PFSK-1 (cell line): ENCODE measurements around the gene LSM8.

ENCODE experiments used
- FOXP2 ChIP-seq: optimal IDR thresholded peaks from 2 replicates; pipeline ENCODE3; 2011; ENCODE audit warnings: borderline replicate concordance, control low read depth, inconsistent platforms; ENCODE audit not compliant: insufficient read depth; ENCODE audit errors: extremely low read length, extremely low read depth
- POLR2AphosphoS5 ChIP-seq: IDR thresholded peaks from 2 replicates; pipeline ENCODE4 v1.6.1; 2012; ENCODE audit warnings: low read depth, mild to moderate bottlenecking, control low read depth, low read length, moderate library complexity
- SIN3A ChIP-seq: IDR thresholded peaks from 2 replicates; pipeline ENCODE4 v1.6.1; 2012; ENCODE audit warnings: mild to moderate bottlenecking, low read length, moderate library complexity, borderline replicate concordance; ENCODE audit not compliant: insufficient read depth
- TAF1 ChIP-seq: IDR thresholded peaks from 2 replicates; pipeline ENCODE4 v1.6.1; 2012; ENCODE audit warnings: low read length, control low read depth, borderline replicate concordance; ENCODE audit not compliant: insufficient read depth
- TF ChIP-seq, protein P1 (sequence below), 2 experiments: IDR thresholded peaks; 2 replicates each; pipeline versions ENCODE4 v1.6.1 to v1.8.0; 2011 to 2012; ENCODE audit warnings: low read depth in 2 of 2, low read length in 2 of 2, control low read depth in 1 of 2, inconsistent platforms in 1 of 2, mild to moderate bottlenecking in 1 of 2, moderate library complexity in 1 of 2; ENCODE audit not compliant: insufficient read depth in 1 of 2

Gene LSM8

GRCh38 chr7:118158766-118159165 is 25.2 kb upstream of the LSM8 start:
- TF ChIP-seq SIN3A = no peak
- no peak for TF ChIP-seq FOXP2
- no peak for TF ChIP-seq TAF1
- TF ChIP-seq, protein P1, sequence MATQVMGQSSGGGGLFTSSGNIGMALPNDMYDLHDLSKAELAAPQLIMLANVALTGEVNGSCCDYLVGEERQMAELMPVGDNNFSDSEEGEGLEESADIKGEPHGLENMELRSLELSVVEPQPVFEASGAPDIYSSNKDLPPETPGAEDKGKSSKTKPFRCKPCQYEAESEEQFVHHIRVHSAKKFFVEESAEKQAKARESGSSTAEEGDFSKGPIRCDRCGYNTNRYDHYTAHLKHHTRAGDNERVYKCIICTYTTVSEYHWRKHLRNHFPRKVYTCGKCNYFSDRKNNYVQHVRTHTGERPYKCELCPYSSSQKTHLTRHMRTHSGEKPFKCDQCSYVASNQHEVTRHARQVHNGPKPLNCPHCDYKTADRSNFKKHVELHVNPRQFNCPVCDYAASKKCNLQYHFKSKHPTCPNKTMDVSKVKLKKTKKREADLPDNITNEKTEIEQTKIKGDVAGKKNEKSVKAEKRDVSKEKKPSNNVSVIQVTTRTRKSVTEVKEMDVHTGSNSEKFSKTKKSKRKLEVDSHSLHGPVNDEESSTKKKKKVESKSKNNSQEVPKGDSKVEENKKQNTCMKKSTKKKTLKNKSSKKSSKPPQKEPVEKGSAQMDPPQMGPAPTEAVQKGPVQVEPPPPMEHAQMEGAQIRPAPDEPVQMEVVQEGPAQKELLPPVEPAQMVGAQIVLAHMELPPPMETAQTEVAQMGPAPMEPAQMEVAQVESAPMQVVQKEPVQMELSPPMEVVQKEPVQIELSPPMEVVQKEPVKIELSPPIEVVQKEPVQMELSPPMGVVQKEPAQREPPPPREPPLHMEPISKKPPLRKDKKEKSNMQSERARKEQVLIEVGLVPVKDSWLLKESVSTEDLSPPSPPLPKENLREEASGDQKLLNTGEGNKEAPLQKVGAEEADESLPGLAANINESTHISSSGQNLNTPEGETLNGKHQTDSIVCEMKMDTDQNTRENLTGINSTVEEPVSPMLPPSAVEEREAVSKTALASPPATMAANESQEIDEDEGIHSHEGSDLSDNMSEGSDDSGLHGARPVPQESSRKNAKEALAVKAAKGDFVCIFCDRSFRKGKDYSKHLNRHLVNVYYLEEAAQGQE (IDR thresholded peaks at IDR 0.05; ENCODE audit: insufficient read depth in 1 of 2, low read depth in 2 of 2, low read length in 2 of 2) = no peak
- no peak for TF ChIP-seq POLR2AphosphoS5

DNA sequence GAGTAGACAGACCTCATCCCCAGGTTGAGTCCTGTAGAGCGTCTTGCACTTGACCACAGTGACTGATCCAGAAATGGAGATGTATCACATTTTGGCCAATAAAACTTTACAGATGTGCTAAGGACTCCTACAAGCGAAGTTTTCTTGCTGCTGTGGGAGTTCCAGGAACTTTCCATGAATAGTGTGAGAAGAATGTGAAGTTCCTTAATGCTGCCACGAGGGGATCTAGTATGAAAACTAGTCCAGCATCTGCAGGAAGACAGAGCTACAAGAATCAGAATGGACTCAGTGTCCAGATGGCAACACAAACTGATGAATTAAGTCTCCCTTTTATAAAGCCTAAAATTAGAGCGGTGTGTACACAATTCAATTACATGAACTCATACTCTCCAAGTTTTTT is 14.8 kb upstream of the LSM8 start:
- TF ChIP-seq SIN3A (no peak), TAF1 (no peak), FOXP2 (no peak), POLR2AphosphoS5 (no peak)
- TF ChIP-seq, protein P1 (IDR thresholded peaks at IDR 0.05; ENCODE audit: insufficient read depth in 1 of 2, low read depth in 2 of 2, low read length in 2 of 2) = no peak

GRCh38 chr7:118175740-118176139 is 8.2 kb upstream of the LSM8 start:
- no peak for TF ChIP-seq FOXP2
- TF ChIP-seq, protein P1 (IDR thresholded peaks at IDR 0.05; ENCODE audit: insufficient read depth in 1 of 2, low read depth in 2 of 2, low read length in 2 of 2) = no peak
- no peak for TF ChIP-seq POLR2AphosphoS5
- no peak for TF ChIP-seq SIN3A
- TF ChIP-seq TAF1 = no peak

- no peak for TF ChIP-seq TAF1
- TF ChIP-seq, protein P1 (IDR thresholded peaks at IDR 0.05; ENCODE audit: insufficient read depth in 1 of 2, low read depth in 2 of 2, low read length in 2 of 2) = no peak
- TF ChIP-seq SIN3A = no peak
- no peak for TF ChIP-seq POLR2AphosphoS5
- TF ChIP-seq FOXP2 = no peak
These were observed 4.8 kb upstream of the LSM8 start for GRCh38 chr7:118179191-118179590.

- no peak for TF ChIP-seq SIN3A
- no peak for TF ChIP-seq FOXP2
These were observed 1.2 kb upstream of the LSM8 start for GRCh38 chr7:118182593-118183427.
